ENCODE data around the gene RBX1. TPM values are rescaled to one million over a fixed set of nuclear protein-coding genes. Genes with fewer than 3 reads are reported as not detected.

The RBX1 gene
- total and polyA plus RNA-seq, 2 of the 4 experiments (the other 2 are of a cell fraction) = 72.4 to 84.5 TPM

GRCh38 chr22:41009222-41009948, 58.2 kb downstream of the RBX1 start:
- Histone ChIP-seq H3K14ac (replicated peaks; ENCODE audit: low read depth, low read length) (no peak overlapping the region), H3K9ac (ENCODE audit: low read depth, low read length) (no peak overlapping the region), H3K23ac (ENCODE audit: low read depth, low read length) (no peak overlapping the region), H2AFZ (replicated peaks; ENCODE audit: low read length, poor library complexity) (peak overlapping the region; percentile 81), H3K56ac (ENCODE audit: extremely low read depth, insufficient read depth, low read length) (no peak overlapping the region), H3K4me1 (ENCODE audit: control insufficient read depth, insufficient read depth, low read length) (peaks cover 7% of the 10 kb centered on the region; the same call in 1 of the 2 replicates), H3K79me1 (ENCODE audit: low read depth in 1 of 2, low read length in 2 of 2) (no peaks in the 10 kb centered on the region), H2BK15ac (ENCODE audit: low read depth, low read length) (no peak overlapping the region), H4K8ac (ENCODE audit: low read depth in 2 of 2, low read length in 2 of 2) (no peak overlapping the region), H2BK5ac (ENCODE audit: low read depth, low read length, poor library complexity, severe bottlenecking) (no peak overlapping the region), H2AK5ac (ENCODE audit: low read depth, low read length) (no peak overlapping the region; the same call in 1 of the 2 replicates), H3K27me3 (ENCODE audit: control insufficient read depth, insufficient read depth, low read length) (no peaks in the 10 kb centered on the region), H3K27ac (ENCODE audit: insufficient read depth, low read length) (no peak overlapping the region), H4K91ac (ENCODE audit: insufficient read depth, low read depth, low read length) (no peak overlapping the region), H3K4ac (ENCODE audit: low read depth, low read length) (no peak overlapping the region), H3K9me1 (ENCODE audit: insufficient read depth, low read length) (peaks cover 3% of the 10 kb centered on the region; the same call in 1 of the 2 replicates), H2BK120ac (ENCODE audit: low read depth, low read length) (no peak overlapping the region), H3K4me3 (ENCODE audit: insufficient read depth, low read depth, low read length) (no peak overlapping the region), H4K5ac (ENCODE audit: low read depth, low read length) (no peak overlapping the region), H3K36me3 (ENCODE audit: control insufficient read depth, insufficient read depth, low read length) (no peaks in the 10 kb centered on the region), H3K4me2 (ENCODE audit: low read depth, low read length) (no peak overlapping the region; the same call in 1 of the 2 replicates), H2BK20ac (ENCODE audit: low read depth, low read length) (no peak overlapping the region), H3K9me3 (ENCODE audit: control insufficient read depth, insufficient read depth, low read length) (no peaks in the 10 kb centered on the region), H4K20me1 (ENCODE audit: insufficient read depth, low read length) (no peaks in the 10 kb centered on the region), H2AK9ac (replicated peaks; ENCODE audit: low read depth, low read length, poor library complexity) (peak overlapping the region; percentile 85), H3K18ac (ENCODE audit: low read depth, low read length) (no peak overlapping the region)
- intact Hi-C loops (cut with micrococcal nuclease) (no loop called here), in situ Hi-C loops (cut with MboI; ENCODE audit: low sequenced_read_pairs) (no loop called here), dilution Hi-C loops (cut with HindIII; ENCODE audit: low sequenced_read_pairs, unreplicated experiment) (no loop called here)
- ATAC-seq (ENCODE audit: low read depth) (peak; percentile 93), DNase-seq (peak; percentile 91)
- ChIA-PET CTCF (interaction anchor here (0.8 kb wide), 1 partner anchor 45 kb away, joined by 3 read pairs; no protein-coding TSS in a partner anchor), POLR2A (ENCODE audit: unreplicated experiment) (interaction anchor here (0.6 kb wide), 1 partner anchor 35 kb away, joined by 3 read pairs; no protein-coding TSS in a partner anchor)
- WGBS, 2 experiments (ENCODE audit: extremely low coverage in 2 of 2, insufficient read length in 1 of 2) = no CpG with 5 or more reads among the region's 5 CpGs
- no TSS peak for BruUV-seq (replicated peaks)
- TF ChIP-seq CTCF (conservative IDR thresholded peaks at IDR 0.05; ENCODE audit: low read depth, low read length) = no peak
- TF ChIP-seq BHLHE40 (IDR thresholded peaks at IDR 0.05; ENCODE audit: low read depth, low read length) = 0 out of 2 replicates have a peak, but pooled peaks have one; percentile 10
- TF ChIP-seq MAZ (IDR thresholded peaks at IDR 0.05; ENCODE audit: borderline replicate concordance, low read depth, low read length) = no peak

All from IMR-90 (cell line).